Left renal pelvis (tissue), 4 donors: Measurements from ENCODE around the gene NFX1. TPM values are rescaled to one million over a fixed set of nuclear protein-coding genes. Genes with fewer than 3 reads are reported as not detected.

ENCODE experiments used
- DNase-seq, 4 donors: peaks; one replicate each; pipeline ENCODE4 v3.0.0-alpha.2; 2013; ENCODE audit warnings: low read depth in 4 of 4, low spot score in 3 of 4
- polyA plus RNA-seq, 4 donors: library from polyadenylated mRNA; unstranded; fragments of 120-200 nt; gene quantifications; one replicate each; pipeline ENCODE4 v1.2.1, GENCODE V29; 2013; ENCODE audit not compliant: insufficient read length in 4 of 4

Gene NFX1
- polyA plus RNA-seq, 4 donors, result 28.6 to 36.0 (median 32.7) TPM

DNA sequence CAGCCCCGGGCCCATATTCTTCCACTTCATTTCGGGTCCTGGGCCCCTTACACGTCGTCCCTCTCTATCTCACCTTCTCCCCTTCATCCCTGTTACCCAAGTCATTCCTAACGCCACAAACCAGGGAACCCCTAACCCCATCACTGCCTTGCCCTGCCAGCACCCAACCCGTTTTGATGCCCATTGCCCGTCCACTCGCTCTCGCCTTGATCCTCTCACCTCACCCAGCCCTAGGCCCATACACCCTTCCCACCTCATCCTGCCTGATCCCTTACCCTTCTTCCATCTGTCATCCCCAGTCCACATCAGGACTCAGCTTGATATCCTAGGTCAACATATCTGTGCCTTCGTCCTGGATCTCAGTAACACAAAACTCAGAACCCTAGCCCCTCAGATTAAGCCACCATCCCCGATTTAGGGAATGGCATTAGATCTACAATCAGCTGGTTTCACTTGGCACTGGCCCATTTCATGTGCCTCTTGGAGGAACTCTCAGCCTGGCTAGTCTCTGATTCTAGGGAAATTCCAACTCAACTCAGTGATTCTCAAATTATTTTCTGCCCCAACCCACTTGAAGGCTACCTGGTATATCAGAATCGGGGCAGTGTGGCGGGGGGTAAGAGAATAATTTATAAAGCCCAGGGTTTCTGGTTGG, 25.0 kb upstream of the NFX1 start:
- DNase-seq, result no peak

DNA sequence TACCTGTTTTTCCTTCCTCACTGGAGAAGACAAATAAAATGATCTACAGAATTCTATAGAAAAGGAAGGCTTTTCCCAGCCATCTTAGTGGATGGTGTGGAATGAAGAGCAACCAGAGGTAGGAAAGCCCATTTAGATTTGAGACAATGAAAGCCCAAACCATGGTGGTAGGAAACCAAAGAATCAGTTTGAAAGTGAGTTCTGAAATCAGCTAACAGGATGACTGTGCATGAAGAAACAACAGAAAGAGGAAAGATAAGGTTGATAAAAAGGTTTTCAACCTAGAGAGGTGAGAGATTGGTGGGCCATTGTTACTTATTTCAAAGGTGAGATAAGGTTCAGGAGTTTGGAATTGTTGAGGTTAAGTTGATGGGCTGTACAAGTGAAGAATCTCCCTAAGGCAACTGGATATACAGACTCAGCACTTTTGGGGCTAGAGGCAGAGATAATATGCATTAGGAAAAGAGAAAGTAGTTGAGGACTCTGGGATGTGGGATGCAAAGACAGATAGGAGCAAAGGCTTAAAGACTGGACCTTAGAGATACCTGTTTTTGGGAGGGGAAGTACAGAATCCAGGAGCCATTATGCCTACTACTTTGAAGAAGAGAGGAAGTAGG, 23.1 kb upstream of the NFX1 start:
- no peak for DNase-seq

GRCh38 chr9:33270146-33270545, 20.2 kb upstream of the NFX1 start:
- DNase-seq, result no peak

DNA sequence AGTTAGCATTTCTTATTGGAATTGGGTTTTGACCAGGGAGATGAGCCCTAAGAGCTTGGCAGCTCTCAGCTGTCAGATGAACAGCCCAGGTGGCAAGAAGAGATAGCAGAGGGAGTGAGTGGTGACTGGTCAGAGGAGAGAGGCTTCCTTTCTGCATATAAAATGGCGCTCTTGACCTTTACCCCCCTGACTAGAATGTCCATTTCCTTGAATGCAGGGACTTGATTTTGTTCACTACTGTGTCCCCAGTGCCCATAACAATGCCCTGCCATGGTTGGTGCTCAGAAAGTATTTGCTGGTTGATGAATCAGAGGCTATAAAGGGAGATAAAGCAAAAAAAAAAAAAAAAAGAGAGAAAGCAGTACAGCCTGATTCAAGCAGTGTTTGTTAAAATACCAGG, 18.3 kb upstream of the NFX1 start:
- DNase-seq, result no peak

DNA sequence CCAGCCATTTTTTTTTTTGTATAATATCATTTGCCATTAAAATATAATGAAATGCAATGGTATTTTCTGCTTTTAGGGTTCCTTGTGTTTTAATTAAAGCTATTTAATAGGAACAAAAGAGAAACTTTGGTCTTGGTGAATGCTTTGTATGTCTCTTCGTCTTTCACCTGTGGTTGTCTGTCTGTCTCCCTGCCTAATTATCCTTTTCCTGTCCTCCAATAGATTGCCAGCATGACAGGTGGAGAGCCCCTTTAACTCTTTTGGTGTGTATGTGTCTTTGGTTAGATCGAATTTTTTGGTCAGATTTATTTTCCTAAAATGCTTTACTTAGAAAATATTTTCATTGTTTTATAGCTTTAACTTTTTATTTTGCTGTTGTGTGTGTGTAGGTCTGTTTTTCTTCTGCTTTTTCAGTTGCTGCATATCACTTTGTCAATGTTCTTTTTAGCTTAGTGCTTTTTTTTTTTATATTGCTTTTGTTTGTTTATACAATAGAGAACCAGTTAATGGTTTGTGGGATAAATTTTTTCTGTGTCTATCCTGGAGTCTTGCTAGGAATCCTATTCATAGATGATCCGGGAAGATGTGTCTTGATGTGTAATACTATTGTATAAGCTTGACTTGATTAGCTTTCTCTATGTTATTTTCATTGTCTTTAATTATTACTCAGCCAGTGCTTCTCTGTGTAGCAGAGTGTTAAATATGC, 16.9 kb upstream of the NFX1 start:
- DNase-seq, result no peak

DNA sequence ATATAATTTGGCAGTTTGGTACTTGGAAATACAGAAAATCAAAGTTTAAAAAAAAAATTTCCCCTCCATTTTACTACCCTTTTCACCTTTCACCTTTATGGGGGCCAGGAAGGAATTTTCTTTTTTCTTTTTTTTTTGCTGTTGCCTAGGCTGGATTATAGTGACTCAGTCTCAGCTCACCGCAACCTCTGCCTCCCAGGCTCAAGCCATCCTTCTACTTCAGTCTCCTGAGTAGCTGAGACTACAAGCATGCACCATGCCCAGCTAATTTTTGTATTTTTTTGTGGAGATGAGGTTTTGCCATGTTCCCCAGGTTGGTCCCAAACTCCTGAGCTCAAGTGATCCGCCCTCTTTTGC, 16.4 kb upstream of the NFX1 start:
- DNase-seq, result no peak

GRCh38 chr9:33277484-33277883, 12.8 kb upstream of the NFX1 start:
- no peak for DNase-seq

GRCh38 chr9:33285502-33285901, 4.8 kb upstream of the NFX1 start:
- no peak for DNase-seq

DNA sequence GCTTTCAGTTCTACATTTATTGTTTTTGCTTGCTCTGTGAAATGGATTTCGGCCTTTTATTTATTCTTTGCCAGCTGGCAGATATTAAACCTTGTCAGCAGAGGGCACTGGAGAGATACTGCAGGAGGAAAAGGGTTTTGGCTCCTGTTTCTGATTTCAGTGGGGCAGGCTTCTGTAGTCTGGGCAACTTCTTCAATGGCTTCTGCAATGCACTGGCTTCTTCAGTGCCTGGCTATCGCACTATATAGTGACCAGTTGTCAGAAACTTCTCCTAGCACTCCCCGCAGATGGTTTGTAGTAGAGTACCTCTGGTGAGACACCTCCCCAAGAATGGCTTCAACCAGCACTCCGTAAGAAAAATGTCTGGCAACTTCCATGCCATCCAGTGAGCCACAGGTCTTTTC, 3.2 kb upstream of the NFX1 start:
- no peak for DNase-seq

GRCh38 chr9:33288235-33288634, 2.1 kb upstream of the NFX1 start:
- no peak for DNase-seq

- no peak for DNase-seq
These were observed 1.4 kb upstream of the NFX1 start for GRCh38 chr9:33288828-33289483.

DNA sequence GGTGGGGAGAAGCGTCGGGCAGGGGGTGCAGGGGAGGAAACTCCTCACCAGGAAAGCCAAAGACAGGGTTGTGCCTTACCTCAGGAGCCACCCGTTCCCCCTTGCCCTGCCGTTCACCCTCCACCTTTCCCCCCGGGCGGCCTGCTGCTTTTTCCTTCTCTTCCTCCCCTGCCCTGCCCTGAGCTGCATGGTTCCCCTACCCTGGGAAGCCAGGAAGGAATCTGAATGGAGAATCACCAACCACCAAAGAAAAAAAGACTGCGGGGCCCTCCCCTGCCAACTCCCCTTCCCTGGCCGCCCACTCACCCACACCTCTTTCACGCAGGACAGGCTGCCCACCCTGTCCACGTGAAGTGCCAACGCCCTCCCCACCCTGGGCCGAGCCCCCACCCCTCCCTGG, 820 bp upstream of the NFX1 start:
- no peak for DNase-seq

DNA sequence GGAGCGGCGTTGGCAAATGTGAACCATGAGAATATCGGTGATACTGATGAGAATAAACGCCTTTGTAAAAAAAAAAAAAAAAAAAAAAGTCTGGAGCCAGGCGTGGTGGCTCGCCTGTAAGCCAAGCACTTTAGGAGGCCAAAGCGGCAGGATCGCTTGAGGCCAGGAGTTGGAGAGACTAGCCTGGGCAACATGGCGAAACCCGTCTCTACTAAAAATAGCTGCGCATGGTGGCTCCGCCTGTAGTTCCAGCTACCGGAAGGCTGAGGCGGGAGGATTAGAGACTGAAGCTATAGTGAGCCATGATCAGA, 425 bp upstream of the NFX1 start:
- no peak for DNase-seq

DNA sequence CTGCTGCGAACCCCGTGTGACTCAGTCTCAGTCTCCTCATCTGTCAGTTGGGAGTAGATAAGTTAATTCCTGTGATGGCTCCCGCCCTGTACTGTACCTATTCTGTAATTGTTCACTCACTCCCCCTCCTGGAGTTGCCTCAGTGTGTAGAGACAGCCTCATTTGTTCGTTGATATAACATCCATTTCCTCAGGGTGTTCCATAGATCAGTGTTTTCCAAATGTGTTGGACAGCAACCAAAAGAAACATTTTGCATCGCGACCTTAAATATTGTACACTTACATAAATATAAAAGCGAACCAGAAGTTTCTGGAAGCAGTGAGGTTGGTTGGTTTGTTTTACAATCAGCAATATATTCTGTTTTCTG, 698 bp downstream of the NFX1 start:
- peak in 1 of 4 donors; percentile 6 for DNase-seq

GRCh38 chr9:33291901-33292300, 1.6 kb downstream of the NFX1 start:
- DNase-seq, result no peak

- DNase-seq, result no peak
These were observed 3.5 kb downstream of the NFX1 start for GRCh38 chr9:33293782-33294181.

DNA sequence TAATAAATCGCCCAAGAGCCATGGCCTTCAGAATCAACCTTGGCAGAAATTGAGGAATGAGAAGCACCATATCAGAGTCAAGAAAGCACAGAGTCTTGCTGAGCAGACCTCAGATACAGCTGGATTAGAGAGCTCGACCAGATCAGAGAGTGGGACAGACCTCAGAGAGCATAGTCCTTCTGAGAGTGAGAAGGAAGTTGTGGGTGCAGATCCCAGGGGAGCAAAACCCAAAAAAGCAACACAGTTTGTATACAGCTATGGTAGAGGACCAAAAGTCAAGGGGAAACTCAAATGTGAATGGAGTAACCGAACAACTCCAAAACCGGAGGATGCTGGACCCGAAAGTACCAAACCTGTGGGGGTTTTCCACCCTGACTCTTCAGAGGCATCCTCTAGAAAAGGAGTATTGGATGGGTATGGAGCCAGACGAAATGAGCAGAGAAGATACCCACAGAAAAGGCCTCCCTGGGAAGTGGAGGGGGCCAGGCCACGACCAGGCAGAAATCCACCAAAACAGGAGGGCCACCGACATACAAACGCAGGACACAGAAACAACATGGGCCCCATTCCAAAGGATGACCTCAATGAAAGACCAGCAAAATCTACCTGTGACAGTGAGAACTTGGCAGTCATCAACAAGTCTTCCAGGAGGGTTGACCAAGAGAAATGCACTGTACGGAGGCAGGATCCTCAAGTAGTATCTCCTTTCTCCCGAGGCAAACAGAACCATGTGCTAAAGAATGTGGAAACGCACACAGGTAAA, 4.5 kb downstream of the NFX1 start:
- no peak for DNase-seq

DNA sequence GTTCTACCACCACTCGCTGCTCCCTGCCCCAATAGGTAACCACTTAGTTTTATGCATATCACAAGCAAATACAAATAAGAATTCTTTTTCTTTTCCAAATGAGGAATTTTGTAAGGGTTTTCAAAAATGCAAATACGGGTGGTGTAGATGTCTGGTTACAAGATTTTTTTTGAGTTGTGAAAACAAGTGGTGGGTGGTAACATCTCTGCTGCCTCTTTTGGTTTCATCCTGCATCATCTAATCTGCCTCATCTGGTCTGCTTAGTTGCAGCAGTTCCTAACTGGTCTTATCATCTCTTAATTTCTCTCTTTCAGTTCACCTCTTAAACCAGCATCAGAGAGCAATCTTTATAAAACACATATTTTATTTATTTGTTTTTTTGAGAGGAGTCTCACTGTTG, 5.3 kb downstream of the NFX1 start:
- DNase-seq, result no peak

DNA sequence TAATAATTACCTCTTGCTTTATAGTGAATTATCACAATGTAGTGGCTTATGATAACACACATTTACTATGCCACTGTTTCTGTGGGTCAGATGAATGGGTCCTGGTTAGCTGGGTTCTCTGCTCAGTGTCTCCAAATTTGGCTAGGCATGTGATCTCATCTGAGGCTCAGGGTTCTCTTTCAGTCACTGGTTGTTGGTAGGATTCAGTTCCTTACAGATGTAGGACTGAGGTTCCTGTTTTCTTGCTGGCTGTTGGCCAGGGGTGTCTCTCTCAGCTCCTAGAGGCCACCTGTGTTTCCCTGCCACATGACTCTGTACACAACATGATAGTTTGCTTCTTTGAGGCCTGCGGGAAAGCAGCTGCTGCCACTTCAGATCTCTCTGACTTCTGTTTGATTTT, 7.1 kb downstream of the NFX1 start:
- no peak for DNase-seq

- no peak for DNase-seq
These were observed 10.2 kb downstream of the NFX1 start for GRCh38 chr9:33300546-33300945.

DNA sequence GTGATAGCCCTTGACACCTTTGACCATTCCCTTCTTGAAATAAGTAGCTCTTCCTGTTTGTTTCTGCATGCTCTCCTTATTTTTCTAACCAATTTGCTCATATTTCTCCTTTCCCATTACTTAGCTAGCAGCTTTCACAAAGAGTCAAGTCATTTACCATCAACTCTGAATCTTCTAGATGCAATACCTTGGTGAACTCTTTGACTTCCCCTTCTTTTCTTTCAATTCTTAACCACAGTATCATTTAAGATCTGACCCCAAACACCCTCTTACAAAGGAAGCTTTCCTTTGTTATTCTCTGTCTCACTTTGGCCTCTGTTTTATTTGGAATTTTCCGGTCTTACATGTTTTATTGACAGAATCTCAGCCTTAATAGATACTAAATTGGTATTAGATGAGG, 14.0 kb downstream of the NFX1 start:
- DNase-seq, result no peak
